Femur (tissue), 1 donor: ENCODE data around the gene CFHR2.
A peak's percentile ranks its signal among the peaks of the same experiment; 100 is the strongest.
"Not testable (repeated sequence)": the region's sequence is repeated elsewhere in the genome, so short reads cannot be mapped to it uniquely, and the experiment has no call there.

Experiments used
- DNase-seq: peaks from one replicate; pipeline ENCODE4 v3.0.0-alpha.2; 2017

Gene CFHR2

DNA sequence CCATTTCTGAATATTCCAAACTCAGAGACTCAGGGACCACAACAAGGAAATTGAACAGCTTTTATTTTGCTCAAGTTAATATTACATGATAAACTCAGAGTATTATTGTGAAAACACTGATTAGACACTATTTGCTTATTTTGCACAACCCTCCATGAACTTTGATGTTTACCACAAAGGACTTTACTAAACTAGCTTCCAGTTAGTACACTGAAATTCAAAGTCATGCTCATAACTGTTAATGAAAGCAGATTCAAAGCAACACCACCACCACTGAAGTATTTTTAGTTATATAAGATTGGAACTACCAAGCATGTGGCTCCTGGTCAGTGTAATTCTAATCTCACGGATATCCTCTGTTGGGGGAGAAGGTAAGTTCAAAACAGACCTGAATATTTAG is at the start of gene CFHR2:
Gene CFHR2, plus strand, starts transcription at position 171 of the 400 bp plus-strand sequence. Its CDS starts 143 bp downstream, at position 314.
- not testable (repeated sequence) for DNase-seq

DNA sequence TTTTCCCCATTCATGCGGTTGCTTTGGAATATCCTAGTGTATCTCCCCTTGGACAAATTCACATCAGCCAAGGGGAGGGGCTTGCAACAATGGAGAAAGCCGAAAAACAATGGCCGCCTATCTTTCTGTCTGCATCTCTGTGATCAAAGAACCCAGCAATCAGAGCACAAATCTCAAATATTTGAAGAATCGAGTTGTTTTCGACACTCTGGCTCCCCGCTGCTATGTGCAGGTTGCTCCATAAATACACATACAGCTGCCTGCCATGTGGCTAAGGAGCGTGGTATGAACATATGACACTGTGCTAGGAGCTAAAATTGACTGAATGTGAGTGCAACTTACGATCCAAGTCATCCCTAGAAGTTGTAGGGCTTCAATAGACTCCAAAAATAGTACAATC is 47.2 kb upstream of the CFHR2 start:
- DNase-seq = no peak

DNA sequence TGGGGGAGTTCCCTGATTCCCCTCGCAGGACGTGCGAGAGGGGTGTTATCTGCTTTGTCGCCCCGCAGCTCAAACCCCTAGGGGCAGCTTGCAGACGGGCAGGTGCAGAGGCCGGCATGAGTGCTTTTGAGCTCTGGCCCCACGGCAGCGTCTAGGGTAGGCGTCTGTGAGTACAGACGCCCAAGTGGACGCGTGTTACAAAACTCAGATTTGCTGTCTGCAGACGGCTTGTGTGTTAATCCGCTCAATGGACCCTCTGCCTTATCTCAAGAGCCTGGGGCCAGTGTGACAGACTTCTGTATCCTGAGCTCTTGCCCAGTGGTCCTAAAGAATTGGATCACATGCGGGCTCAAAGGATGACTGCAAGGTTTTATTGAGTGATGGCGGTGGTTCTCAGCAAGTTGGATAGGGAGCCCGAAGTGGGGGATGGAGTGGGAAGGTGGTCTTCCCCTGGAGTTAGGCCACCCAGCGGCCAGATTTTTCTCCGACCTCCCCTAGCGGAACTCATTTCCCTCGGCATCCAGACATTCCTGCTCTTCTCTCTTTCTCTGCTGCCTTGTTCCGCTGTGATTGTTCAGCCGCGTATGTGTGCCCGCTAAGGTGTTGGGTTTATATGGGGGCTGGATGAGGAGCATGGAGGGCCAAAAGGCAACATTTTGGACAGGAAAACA is 46.2 kb upstream of the CFHR2 start:
- no peak for DNase-seq

DNA sequence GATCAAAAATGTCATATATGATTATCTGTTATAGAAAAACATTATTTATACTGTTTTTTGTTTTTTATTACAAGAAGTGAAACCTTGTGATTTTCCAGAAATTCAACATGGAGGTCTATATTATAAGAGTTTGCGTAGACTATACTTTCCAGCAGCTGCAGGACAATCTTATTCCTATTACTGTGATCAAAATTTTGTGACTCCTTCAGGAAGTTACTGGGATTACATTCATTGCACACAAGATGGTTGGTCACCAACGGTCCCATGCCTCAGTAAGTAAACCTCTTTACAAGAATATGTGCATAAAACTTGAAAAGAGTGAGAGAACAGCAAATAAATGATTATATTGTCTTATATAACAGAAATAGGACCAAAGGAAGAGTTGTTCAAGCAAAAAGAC is 41.2 kb upstream of the CFHR2 start:
- no peak for DNase-seq

DNA sequence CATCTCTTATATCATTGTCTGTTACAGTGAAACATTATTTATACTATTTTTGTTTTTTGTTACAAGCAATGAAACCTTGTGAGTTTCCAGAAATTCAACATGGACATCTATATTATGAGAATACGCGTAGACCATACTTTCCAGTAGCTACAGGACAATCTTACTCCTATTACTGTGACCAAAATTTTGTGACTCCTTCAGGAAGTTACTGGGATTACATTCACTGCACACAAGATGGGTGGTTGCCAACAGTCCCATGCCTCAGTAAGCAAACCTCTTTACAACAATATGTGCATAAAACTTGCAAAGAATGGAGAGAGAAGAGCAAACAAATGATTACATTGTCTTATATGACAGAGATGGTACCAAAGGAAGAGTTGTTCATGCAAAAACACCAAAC is 33.3 kb upstream of the CFHR2 start:
- no peak for DNase-seq

DNA sequence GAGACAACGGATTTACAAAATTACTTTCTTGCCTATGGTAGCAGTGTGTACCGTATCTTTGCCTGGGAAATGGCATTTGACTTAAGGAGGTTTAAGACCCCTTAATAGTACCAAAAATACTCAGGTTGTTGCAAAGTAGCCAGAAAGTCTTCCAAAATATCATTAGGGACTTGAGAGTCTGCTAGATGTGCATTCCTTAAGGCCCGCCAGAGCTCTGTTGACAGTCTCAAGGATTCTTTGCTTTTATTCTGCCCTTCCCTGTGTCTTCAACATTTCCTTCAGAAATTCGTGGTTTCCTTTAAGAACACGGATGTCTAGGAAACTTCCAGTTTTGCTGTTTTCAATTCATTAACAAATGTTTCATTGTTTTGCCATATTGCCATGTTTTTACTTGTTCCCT is 31.3 kb upstream of the CFHR2 start:
- not testable (repeated sequence) for DNase-seq

DNA sequence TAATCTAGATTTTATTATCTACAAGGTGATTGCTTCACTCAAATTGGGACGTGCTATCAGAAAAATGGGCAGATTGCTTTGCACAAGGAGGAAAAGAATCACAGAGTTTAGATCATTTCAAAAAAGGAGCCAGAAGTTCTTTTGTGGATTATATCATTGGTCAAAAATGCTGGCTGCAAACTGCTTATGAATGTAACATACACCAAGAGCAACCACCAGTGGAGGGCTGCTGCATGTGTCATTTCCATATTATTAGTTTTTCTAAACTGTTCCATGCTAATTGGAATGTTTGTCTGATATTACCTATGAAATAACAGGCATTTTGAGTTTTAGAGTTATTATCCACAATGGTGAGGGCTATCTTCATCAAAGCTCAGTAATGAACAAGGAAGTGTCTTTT is 16.7 kb upstream of the CFHR2 start:
- not testable (repeated sequence) for DNase-seq

DNA sequence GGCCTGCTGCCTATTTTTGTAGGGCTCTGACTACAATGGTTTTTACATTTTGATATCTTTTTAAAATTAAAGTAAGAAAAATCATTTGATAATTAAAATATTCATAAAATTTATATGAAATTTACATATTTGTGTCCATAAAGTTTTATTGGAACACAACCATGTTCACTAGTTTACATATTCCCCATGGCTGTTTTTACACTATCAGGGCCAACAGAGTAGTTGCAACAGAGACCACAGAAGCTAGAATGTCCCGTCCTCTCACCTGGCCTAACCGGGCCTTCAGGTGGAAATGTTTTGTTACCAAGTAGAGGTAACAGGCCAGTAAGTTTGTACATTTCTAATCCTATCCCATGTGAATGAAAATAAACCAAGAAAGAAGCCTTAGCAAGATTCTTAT is 10.7 kb upstream of the CFHR2 start:
- DNase-seq = not testable (repeated sequence)

DNA sequence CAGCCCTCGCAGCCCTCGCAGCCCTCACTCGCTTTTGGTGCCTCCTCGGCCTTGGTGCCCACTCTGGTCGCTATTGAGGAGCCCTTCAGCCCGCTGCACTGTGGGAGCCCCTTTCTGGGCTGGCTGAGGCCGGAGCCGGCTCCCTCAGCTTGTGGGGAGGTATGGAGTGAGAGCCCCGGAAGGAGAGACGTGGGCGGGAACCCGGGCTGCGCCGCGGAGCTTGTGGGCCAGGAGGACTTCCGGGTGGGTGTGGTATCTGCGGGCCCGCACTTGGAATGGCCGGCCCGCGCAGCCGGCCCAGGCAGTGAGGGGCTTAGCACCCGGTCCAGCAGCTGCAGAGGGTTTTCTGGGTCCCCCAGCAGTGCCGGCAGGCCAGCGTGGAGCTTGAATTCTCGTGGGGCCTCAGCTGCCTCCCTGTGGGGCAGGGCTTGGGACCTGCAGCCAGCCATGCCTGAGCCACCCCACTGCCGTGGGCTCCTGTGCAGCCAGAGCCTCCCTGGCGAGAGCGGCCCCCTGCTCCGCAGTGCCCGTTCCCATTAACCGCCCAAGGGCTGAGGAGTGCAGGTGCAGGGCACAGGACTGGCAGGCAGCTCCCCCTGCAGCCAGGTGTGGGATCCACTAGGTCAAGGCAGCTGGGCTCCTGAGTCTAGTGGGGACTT is 9.9 kb upstream of the CFHR2 start:
- no peak for DNase-seq

DNA sequence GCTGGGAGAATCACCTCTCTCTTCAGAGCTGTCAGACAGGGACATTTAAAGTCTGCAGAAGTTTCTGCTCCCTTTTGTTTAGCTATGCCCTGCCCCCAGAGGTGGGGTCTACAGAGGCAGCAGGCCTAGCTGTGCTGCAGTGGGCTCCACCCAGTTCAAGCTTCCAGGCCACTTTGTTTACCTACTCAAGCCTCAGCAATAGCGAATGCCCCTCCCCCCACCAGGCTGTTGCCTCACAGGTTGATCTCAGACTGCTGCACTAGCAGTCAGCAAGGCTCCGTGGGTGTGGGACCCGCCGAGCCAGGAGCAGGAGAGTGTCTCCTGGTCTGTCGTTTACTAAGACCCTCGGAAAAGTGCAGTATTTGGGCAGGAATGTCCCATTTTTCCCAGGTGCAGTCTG is 2.1 kb upstream of the CFHR2 start:
- DNase-seq = not testable (repeated sequence)

DNA sequence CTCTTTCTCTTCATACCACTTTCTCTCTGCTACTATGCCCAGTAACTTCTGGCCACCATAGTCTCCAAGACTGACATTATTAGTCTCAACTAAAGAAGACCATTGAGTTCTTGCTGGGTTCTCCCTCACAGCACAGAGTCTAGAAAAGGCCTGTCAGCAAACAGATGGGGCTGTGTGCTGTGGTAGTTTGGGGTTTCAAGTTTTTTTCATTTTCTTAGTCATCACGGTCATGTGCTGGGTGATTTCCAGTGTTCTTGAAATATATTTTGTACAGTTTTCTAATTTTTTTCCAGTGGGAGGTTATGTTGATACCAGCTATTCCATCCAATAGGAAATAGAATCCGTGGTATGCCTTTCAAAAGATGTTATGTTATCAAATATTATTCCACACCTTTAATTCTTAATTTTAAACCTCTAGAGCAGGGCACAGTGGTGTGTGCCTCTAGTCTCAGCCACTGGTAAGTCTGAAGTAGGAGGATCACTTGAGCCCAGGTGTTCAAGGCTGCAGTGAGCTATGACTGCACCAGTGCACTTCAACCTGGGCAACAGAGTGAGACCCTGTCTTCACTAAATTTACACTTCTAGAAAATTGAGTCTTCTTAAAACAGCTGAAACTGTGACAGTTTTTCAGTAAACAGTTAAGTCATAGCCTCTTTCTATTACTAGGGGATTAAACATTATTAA is 8.3 kb downstream of the CFHR2 start:
- no peak for DNase-seq

DNA sequence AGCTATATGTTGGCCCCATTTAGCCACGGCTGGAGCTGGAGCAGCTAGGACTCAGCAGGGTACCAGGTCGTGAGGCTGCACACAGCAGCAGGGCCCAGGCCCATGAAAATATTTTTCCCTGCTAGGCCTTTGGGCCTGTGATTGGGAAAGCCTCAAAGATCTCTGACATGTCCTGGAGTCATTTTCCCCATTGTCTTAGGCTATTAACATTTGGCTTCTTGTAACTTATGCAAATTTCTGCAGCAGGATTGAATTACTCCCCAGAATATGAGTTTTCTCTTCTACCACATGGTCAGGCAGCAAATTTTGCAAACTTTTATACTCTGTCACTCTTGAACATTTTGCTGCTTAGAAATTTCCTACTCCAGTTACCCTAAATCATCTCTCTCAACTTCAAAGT is 11.2 kb downstream of the CFHR2 start:
- DNase-seq = no peak

DNA sequence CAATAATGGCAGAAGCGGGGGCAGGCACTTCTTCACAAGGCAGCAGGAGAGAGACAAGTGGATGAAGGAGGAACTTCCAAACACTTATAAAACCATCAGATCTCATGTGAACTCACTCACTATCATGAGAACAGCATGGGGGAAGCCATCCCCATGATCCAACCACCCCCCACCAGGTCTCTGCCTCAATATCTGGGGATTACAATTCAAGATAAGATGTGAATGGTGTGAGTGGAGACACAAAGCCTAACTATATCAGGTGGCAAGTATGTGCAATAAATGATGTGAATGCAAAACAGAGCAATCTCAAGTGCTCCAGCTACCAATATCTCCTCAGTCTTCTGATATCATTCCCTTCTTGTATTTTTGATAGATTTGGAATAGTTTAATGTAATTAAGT is 12.4 kb downstream of the CFHR2 start:
- no peak for DNase-seq

DNA sequence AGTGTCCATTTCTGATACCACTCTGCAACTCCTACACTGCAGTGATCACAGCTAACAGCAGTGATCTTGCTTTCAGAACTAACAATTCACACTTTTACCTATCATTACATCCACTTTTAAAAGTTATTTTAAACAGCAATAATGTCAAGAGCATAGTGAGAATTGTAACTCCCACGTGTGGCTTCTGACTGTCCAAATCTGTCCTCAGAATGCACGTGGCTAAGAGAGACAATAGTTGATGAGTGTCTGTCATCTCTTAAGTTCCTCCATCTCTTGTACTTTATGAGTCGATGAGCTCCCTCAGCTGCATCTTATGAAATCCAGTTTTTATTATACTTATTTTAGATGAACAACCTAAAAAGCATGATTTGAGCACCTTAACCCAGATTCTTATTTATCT is 17.3 kb downstream of the CFHR2 start:
- no peak for DNase-seq

DNA sequence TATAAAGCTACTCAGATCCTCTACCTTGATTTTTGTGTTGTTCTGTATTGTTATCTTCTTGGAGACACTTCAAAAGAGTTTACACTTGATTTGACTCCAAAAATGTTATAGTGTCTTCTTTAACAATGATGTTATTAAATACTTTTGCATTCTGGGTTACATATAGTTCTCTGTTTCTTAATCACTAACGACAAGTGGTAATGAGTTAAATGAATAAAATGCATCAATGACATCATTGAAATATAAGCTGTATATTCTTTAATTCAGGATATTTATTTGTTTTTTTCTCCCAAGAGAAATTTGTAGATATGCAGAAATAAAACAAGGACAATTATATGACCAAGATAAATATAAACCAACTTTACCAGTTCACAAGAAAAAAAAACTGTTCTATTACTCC is 26.6 kb downstream of the CFHR2 start:
- no peak for DNase-seq

DNA sequence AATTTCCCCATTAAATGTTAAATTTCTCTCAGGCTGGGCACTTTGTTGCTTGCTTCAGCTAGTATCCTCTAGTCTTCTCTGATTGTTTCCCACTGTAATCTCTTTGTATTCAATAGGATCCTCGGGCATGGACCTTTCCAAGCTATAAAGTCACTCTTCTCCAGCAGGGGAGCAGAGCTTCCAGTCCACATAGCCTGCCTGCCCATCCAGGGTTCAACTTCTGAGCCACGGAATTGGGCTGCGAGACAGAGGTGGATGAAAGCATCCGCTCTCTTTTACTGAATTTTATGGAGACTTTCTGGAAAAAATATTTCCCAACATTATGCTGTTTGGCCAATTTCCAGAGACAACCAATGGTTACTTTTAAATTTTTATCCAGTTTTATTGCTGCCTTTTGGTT is 32.7 kb downstream of the CFHR2 start:
- no peak for DNase-seq

DNA sequence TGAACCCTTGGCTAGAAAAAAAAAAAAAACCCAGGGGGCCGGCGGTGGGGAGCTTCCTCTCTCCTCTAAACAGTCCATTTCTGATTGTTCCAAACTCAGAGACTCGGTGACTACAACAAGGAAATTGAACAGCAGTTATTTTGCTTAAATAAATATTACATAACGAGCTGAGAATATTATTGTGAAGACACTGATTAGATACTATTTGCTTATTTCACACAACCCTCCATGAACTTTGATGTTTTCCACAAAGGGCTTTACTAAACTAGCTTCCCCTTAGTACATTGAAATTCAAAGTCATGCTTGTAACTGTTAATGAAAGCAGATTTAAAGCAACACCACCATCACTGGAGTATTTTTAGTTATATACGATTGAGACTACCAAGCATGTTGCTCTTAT is 33.7 kb downstream of the CFHR2 start, which contains the start of gene CFHR5:
Gene CFHR5, plus strand, starts transcription at position 279 of the 400 bp plus-strand sequence. Its CDS starts 109 bp downstream, at position 388.
- no peak for DNase-seq

DNA sequence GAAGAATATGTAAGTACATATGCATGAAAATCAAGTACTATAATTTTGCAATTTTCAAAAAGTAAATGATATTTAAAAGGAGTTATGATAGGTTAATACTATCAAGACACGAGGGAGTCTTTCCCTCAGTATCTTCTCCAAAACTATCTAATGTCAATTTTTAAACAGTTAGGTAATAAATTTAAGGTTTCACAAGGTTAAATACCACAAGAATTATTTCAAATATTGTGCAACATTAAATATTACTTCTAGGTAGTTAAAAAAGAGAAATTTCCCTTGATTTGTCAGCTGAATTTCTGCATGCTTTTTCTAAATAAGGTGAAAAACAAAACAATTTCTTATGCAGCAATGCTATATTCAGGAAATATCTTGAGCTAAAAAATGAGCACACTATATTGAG is 37.3 kb downstream of the CFHR2 start:
- DNase-seq = no peak

DNA sequence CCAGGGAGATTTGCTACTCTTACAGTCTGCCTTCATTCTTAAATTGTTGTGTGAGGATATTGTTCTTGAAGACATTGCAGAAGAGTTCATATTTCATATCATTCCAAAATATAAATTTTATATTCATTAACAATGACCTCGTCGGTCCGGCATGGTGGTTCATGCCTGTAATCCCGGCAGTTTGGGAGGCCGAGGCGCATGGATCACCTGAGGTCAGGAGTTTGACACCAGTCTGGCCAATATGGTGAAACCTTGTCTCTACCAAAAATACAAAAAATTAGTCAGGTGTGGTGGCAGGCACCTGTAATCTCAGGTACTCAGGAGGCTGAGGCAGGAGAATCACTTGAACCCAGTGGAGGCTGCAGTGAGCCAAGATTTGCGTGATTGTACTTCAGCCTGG is 38.7 kb downstream of the CFHR2 start:
- DNase-seq = not testable (repeated sequence)

DNA sequence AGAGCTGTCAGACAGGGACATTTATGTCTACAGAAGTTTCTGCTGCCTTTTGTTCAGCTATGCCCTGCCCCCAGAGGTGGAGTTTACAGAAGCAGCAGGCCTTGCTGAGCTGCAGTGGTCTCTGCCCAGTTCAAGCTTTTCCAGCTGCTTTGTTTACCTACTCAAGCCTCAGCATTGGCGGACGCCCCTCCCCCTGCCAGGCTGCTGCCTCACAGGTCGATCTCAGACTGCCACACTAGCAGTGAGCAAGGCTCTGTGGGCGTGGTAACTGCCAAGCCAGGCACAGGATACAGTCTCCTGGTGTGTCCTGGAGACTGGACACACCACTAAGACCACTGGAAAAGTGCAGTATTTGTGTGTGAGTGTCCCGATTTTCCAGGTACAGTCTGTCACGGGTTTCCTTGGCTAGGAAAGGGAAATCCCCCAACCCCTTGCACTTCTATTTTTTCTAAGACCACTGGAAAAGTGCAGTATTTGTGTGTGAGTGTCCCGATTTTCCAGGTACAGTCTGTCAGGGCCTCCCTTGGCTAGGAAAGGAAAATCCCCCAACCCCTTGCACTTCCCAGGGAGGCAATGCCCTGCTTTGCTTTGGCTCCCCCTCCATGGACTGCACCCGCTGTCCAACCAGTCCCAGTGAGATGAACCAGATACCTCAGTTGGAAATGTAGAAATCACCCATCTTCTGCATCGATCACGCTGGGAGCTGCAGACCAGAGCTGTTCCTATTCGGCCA is 48.5 kb downstream of the CFHR2 start:
- peak; percentile 16 for DNase-seq

DNA sequence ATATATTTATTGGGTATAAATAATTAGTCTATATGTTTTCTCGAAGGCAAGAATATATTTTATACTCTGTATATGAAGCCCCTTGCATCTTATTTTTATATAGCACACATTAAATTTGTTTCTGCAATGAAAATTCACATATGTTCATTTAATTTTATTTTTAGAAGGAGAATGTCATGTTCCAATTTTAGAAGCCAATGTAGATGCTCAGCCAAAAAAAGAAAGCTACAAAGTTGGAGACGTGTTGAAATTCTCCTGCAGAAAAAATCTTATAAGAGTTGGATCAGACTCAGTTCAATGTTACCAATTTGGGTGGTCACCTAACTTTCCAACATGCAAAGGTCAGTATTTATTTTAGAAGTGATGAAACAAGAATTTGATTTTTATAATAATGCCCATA is 50.4 kb downstream of the CFHR2 start:
- DNase-seq = no peak

DNA sequence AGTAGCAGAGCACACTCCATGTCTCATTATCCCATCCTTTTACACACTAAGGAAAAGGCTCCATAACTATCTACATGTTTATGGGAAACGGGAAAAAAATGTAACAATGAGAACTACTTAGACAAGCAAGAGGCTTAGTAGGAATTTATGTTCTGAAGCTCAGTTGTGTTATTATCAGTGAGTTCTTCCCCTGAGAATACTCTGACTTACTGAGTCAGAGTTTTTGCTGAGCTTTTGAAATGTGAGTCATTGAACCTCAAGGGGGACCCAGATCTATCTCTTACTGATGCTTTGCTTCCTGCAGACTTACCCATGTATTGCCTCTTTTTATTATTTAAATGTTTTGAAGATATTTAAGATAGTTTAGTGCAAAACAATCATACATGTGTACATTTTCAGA is 53.9 kb downstream of the CFHR2 start:
- DNase-seq = no peak

DNA sequence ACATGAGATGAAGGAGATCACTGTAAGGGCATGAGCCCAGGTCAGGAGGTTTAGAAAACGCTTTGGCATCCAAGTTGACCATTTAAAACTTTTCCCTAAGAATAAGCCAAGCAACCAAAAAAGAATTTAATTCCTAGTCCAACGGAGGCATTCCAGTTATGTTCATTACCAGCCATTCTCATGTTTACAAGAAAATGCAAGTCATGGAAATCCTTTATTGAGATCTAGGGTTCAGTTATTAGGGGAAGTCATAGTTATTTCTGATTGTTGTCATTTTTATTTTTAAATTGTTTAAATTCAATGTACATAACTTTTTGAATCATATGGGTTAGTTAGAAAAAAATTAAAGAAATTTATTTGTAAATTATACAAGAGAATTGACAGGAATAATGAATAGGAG is 58.3 kb downstream of the CFHR2 start:
- no peak for DNase-seq
